Rectal smooth muscle tissue (tissue), 1 donor: Measurements from ENCODE around the gene SLC11A2.

Experiments
- H3K27ac ChIP-seq: one replicate; pipeline ENCODE4 v1.7.0; 2013; ENCODE audit warnings: low read depth, low read length, inconsistent platforms
- H3K27me3 ChIP-seq: one replicate; pipeline ENCODE4 v1.7.0; 2013; ENCODE audit warnings: low read length; ENCODE audit not compliant: control insufficient read depth, insufficient read depth
- H3K36me3 ChIP-seq: one replicate; pipeline ENCODE4 v1.7.0; 2013; ENCODE audit warnings: low read length; ENCODE audit not compliant: control insufficient read depth, insufficient read depth
- H3K4me1 ChIP-seq: one replicate; pipeline ENCODE4 v1.7.0; 2013; ENCODE audit warnings: low read length; ENCODE audit not compliant: control insufficient read depth, insufficient read depth
- H3K4me3 ChIP-seq: one replicate; pipeline ENCODE4 v1.7.0; 2013; ENCODE audit warnings: low read length
- H3K9ac ChIP-seq: one replicate; pipeline ENCODE4 v1.7.0; 2013; ENCODE audit warnings: low read length

Gene SLC11A2

GRCh38 chr12:51049525-51049924 is 23.3 kb upstream of the SLC11A2 start:
- peak overlapping the region; percentile 79 for H3K4me3 ChIP-seq
- no peak overlapping the region for H3K9ac ChIP-seq
- H3K27ac ChIP-seq = no peak overlapping the region
- no peaks in the 10 kb centered on the region for H3K27me3 ChIP-seq
- H3K4me1 ChIP-seq = peaks cover 7% of the 10 kb centered on the region
- H3K36me3 ChIP-seq = peaks cover 4% of the 10 kb centered on the region

- H3K27ac ChIP-seq = peak overlapping the region; percentile 82
- H3K4me3 ChIP-seq = peak overlapping the region; percentile 79
- H3K4me1 ChIP-seq = peaks cover 7% of the 10 kb centered on the region
- no peaks in the 10 kb centered on the region for H3K36me3 ChIP-seq
- no peaks in the 10 kb centered on the region for H3K27me3 ChIP-seq
- peak overlapping the region; percentile 81 for H3K9ac ChIP-seq
Observed at GRCh38 chr12:51048661-51049251, 22.6 kb upstream of the SLC11A2 start.

- no peaks in the 10 kb centered on the region for H3K36me3 ChIP-seq
- H3K4me1 ChIP-seq = peaks cover 7% of the 10 kb centered on the region
- peak within 1 kb of the TSS; percentile 97 for H3K27ac ChIP-seq
- peak within 1 kb of the TSS; percentile 79 for H3K4me3 ChIP-seq
- H3K9ac ChIP-seq = peak within 1 kb of the TSS; percentile 83
- H3K27me3 ChIP-seq = no peaks in the 10 kb centered on the region
Observed at GRCh38 chr12:51047655-51048540, 21.7 kb upstream of the SLC11A2 start, which contains the start of gene LETMD1. Gene LETMD1, plus strand, starts transcription at chr12:51048327. Its CDS starts 30 bp downstream, at chr12:51048357.

- H3K9ac ChIP-seq = no peak overlapping the region
- no peak overlapping the region for H3K27ac ChIP-seq
- H3K4me1 ChIP-seq = no peaks in the 10 kb centered on the region
- H3K4me3 ChIP-seq = no peak overlapping the region
- no peaks in the 10 kb centered on the region for H3K36me3 ChIP-seq
- no peaks in the 10 kb centered on the region for H3K27me3 ChIP-seq
Observed at GRCh38 chr12:51036279-51036678, 10.1 kb upstream of the SLC11A2 start.

- H3K4me1 ChIP-seq = no peaks in the 10 kb centered on the region
- no peaks in the 10 kb centered on the region for H3K36me3 ChIP-seq
- H3K9ac ChIP-seq = no peak overlapping the region
- H3K27ac ChIP-seq = no peak overlapping the region
- H3K4me3 ChIP-seq = no peak overlapping the region
- no peaks in the 10 kb centered on the region for H3K27me3 ChIP-seq
Observed at GRCh38 chr12:51033457-51034089, 7.4 kb upstream of the SLC11A2 start.

- H3K27ac ChIP-seq = no peak overlapping the region
- no peak overlapping the region for H3K9ac ChIP-seq
- H3K36me3 ChIP-seq = no peaks in the 10 kb centered on the region
- H3K4me1 ChIP-seq = no peaks in the 10 kb centered on the region
- H3K4me3 ChIP-seq = no peak overlapping the region
- no peaks in the 10 kb centered on the region for H3K27me3 ChIP-seq
Observed at GRCh38 chr12:51033048-51033447, 6.9 kb upstream of the SLC11A2 start.

GRCh38 chr12:51028813-51029150 is 2.6 kb upstream of the SLC11A2 start:
- Histone ChIP-seq H3K9ac (no peak overlapping the region), H3K4me1 (peaks cover 4% of the 10 kb centered on the region), H3K36me3 (no peaks in the 10 kb centered on the region), H3K4me3 (no peak overlapping the region), H3K27me3 (no peaks in the 10 kb centered on the region), H3K27ac (no peak overlapping the region)

- no peaks in the 10 kb centered on the region for H3K27me3 ChIP-seq
- peaks cover 4% of the 10 kb centered on the region for H3K4me1 ChIP-seq
- H3K9ac ChIP-seq = no peak overlapping the region
- H3K36me3 ChIP-seq = no peaks in the 10 kb centered on the region
- no peak overlapping the region for H3K4me3 ChIP-seq
- no peak overlapping the region for H3K27ac ChIP-seq
Observed at GRCh38 chr12:51028126-51028812, 2.1 kb upstream of the SLC11A2 start.

- peaks cover 4% of the 10 kb centered on the region for H3K4me1 ChIP-seq
- H3K27ac ChIP-seq = no peak overlapping the region
- no peaks in the 10 kb centered on the region for H3K27me3 ChIP-seq
Observed at GRCh38 chr12:51027342-51027835, 1.2 kb upstream of the SLC11A2 start.

GRCh38 chr12:51025338-51025835 is 797 bp downstream of the SLC11A2 start:
- H3K27ac ChIP-seq = peak overlapping the region; percentile 92
- H3K4me3 ChIP-seq = peak overlapping the region; percentile 90
- no peaks in the 10 kb centered on the region for H3K27me3 ChIP-seq
- H3K4me1 ChIP-seq = peaks cover 4% of the 10 kb centered on the region
- no peaks in the 10 kb centered on the region for H3K36me3 ChIP-seq
- peak overlapping the region; percentile 78 for H3K9ac ChIP-seq

More at GRCh38 chr12:51027342-51027835, 1.2 kb upstream of the SLC11A2 start:
- H3K36me3 ChIP-seq = no peaks in the 10 kb centered on the region
- H3K9ac ChIP-seq = no peak overlapping the region
- no peak overlapping the region for H3K4me3 ChIP-seq

- peak overlapping the region; percentile 92 for H3K27ac ChIP-seq
- peak overlapping the region; percentile 90 for H3K4me3 ChIP-seq
- peaks cover 4% of the 10 kb centered on the region for H3K4me1 ChIP-seq
- H3K9ac ChIP-seq = no peak overlapping the region
- H3K27me3 ChIP-seq = no peaks in the 10 kb centered on the region
- H3K36me3 ChIP-seq = no peaks in the 10 kb centered on the region
Observed at GRCh38 chr12:51023625-51024382, 2.4 kb downstream of the SLC11A2 start.
